Stimulated activated CD4-positive, alpha-beta T cell treated with anti-CD3 and anti-CD28 coated beads, Interleukin-4, amount 100 ng/mL, for 1 hour (primary cell): ENCODE measurements around the gene RNF149.
A peak's percentile ranks its signal among the peaks of the same experiment; 100 is the strongest.
"Not testable (repeated sequence)": the region's sequence is repeated elsewhere in the genome, so short reads cannot be mapped to it uniquely, and the experiment has no call there.

Experiments
- DNase-seq: peaks from one replicate; pipeline ENCODE4 v3.0.0-alpha.2; 2020

RNF149 gene

DNA sequence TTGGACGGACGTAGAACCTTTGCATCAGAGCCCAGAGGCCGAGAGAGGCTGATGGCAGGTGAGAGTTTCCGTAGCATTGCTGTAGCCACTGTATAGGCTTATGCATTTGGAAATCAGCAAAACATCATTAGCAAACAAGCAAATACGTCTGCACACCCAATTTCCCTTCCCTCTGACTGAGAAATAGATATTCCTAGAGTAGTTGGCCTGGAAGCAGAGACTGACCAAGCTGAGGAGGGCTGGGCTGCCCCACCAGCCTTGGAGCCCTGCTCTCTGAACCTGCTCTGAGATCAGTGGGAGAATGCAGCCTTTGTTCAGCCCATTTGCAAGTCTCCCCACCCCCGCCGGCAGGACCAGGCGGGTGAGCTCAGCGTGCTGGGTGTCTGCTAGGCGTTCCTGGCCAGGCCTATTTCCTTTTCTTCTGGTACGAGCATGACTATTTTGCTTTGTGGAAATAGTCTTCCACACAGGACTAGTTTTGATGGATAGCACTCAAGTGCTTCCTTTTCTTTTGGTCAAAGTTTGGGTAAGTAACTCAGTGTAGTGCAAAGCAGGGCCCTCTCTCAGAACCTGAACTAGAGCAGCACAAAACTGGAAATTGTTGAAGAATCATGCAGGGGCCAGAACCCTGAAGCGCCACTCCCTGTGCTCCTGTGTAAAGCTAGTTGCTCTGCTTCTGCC lies 21.9 kb upstream of the RNF149 start:
- DNase-seq, result peak; percentile 57

DNA sequence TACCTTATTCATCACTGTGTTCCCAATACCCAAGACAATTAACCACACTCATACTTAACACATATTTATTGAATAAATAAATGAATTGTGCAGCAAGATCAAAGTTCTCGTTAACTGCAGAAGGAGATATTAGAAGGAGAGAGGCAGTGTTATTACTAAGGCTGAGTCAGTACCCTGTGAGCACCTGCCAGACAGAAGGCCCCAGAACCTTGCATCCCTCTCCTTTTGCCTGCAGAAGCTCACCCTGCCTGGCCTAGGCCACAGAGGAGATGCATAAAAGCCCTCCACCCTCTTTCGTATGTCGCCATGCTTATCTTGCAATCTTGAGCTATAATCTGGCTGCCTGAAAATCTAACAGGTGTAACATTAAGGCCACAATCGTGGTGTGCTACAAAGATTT lies 20.5 kb upstream of the RNF149 start:
- no peak for DNase-seq

DNA sequence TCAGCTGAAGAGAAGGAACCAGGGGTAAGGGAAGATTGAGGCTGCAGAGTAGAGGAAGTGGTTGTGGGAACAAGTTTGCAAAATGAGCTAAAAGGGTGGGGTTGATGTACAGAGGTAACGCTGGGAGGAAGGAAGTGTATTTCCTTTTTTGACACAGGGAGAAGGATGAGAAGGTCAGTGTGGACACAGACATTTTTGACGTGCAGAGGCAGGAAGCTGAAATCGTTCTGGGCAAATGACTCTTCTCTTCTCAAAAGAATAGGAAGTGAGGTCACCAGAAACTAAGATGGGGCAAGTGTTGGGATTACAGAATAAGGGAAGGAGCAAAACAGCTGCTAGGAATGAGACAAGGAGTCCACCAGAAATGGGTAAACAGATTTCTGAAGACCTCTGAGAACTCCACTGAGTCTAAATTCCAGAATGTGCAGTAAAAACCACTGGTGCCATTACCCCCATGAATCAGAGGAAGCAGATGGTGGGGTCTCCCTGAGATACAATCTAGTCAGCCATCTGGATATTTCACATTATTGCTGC lies 20.0 kb upstream of the RNF149 start:
- no peak for DNase-seq

DNA sequence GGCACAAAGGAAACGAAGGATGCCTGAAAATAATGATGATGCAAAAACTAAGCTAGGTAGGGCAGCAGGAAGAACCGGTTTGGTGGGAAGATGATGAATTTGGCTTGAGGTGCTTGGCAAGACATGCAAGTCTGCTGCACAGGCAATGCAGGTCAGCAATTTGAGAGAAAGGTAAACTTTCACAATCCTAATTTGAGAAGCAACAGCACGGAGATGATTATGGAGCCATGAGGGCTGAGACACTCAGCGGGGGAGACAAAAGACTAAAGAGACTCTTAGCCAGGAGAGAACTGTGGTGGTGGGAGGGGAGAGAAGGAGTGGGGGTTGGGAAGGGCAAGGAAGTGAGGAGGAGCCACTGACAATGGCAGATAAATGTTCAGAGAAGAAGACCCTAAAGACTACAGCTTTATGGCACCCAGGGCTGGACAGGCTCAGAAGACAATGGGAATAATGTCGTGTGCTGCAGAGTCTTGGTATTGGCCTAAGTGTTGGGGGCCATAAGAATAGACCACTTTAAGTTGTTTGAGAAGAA lies 19.4 kb upstream of the RNF149 start:
- DNase-seq, result no peak

DNA sequence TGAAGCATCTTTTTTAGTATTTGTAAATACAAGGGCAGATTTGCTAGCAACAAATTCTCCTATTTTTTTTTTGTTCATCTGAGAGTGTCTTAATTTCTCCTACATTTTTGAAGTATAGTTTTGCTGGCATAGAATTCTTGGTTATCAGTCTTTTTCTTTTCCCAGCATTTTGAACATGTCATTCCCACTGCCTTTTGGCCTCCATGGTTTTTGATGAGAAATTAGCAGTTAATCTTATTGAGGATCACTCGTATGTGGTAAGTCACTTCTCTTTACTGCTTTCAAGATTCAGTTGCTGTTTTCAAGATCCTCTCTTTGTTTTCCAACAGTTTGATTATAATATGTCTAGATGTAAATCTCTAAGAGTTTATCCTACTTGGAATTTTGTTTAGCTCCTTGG lies 16.9 kb upstream of the RNF149 start:
- no peak for DNase-seq

DNA sequence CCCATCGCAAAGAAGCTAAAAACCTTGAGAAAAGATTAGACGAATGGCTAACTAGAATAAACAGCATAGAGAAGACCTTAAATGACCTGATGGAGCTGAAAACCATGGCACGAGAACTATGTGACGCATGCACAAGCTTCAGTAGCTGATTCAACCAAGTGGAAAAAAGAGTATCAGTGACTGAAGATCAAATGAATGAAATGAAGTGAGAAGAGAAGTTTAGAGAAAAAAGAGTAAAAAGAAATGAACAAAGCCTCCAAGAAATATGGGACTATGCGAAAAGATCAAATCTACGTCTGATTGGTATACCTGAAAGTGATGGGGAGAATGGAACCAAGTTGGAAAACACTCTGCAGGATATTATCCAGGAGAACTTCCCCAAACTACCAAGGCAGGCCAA lies 8.1 kb upstream of the RNF149 start:
- DNase-seq, result not testable (repeated sequence)

DNA sequence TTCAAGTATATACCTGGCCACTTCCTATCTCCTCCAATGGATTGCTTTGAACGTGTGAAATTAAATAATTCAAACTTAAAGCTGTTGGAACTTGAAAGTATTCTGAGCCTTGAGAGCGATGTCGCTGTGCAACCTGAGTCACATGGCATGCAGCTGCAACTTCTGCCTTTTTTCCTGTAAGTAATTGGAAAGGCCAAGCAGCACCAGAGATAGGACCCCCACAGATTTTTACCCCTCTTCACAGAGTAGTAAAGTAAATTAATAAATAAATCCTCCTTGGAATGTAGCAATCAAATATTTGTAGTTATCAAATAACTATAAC lies 3.2 kb upstream of the RNF149 start:
- DNase-seq, result no peak

DNA sequence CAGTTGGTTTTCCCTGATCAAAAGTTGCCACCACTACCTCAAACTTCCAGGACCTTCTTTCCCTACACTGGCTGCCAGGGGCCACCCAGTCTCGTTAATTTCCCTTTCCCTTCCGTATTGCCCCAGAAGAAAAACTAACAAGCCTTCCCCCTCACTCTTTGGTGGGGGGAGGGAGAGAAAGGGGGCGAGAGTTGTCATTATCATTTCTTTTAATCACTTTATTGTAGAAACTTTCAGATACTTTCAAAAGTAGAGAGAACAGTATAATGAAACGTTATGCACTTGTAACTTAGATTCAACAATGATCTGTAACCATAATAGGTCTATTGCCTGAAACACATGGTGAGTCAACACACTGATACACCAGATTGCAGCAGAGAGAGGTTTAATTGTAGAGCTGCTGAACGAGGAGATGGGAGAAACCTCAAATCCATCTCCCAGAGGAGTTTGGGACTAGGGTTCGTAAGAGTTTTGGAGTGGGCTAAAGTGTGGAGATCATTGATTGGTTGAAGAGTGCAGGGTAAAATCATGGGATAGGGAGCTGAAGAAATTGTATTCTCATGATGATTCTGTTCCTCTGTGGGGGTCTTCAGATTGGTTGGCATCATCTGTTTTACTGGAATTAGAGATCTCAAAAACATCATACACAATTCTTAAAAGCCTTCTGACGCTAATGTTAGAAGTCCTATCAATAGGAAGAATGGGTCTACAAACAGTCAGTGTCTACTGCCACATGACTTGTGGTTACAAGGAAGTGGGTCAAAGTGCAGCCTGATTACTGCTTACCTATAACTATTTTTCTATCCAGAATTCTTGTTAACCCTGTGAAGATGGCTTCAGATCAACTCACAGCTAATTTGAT lies 2.6 kb upstream of the RNF149 start:
- no peak for DNase-seq

DNA sequence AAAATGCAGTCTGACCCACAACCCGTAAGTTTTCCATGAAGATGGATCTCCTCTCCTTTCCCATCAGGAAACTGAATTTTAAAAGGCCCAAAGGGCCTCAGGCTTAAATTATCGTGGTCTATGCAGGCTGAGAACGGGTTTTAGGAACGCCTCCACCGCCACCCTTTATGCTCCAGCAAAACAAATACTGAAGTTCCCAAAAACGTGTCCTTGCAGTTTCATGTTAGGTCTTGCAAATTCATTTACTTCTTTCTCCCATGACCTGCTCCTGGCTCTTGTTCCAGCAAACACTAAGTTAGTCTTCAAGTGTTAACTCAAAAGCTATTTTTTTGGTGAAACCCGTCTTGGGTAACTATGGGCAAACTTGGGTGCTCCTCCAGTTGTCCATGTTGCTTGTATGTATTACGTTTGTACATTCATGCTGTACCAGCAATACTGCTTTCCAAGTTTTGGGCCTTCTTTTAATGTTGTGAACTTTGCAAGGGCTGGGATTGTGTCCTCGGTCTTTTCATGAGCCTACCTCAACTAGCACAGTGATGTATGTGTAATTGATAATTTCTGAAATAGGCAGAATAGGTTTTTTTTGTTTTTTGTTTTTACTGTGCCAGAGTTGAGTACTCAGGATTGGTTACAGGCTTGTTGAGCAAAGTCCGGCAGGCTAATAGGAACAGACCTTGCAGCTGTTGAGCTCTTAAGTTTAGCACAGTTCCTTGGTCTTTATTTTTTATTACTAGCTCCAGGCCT lies 1.8 kb upstream of the RNF149 start:
- no peak for DNase-seq

DNA sequence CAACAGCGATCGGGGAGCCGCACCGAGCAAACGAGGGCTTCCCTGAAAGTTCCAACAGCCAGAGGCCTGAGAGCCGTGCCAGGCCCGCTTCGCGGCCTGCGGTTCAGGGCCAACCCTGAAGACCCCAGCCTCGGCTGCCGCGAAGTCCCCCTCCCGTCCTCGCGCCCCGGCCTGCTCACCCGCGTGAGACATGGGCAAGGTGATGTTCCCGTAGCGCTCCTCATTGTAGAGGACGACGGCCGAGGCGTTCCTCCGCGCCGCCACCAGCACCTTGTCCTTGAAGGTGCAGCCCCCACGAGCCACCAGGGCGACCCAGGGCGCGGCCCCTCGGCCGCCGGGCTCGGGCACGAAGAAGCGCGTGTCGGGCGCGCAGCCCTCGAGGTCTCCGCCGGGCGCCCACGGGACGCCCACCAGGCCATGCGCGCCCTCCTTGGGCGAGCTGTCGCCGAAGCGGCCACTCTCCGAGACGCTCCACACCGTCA lies 510 bp downstream of the RNF149 start:
- DNase-seq, result peak; percentile 34

DNA sequence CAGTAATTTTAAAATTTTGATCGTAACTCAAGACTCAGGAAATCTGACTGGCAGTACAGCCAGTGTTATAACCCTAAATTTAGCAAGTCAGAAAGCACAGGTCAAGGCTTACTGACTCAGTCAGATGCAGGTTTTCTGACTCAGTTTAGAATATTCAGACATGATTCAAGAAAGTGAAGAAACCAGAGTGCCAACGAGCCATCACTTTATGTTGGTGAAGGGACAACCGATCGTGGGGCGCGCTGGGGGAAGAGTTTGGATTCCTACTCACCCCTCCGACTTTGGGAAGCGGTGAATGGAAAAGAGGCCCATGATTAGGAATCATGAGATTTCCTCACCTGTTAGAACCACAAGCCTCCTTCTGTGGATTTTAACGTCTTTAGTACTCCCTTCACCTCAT lies 998 bp downstream of the RNF149 start:
- DNase-seq, result peak; percentile 13

DNA sequence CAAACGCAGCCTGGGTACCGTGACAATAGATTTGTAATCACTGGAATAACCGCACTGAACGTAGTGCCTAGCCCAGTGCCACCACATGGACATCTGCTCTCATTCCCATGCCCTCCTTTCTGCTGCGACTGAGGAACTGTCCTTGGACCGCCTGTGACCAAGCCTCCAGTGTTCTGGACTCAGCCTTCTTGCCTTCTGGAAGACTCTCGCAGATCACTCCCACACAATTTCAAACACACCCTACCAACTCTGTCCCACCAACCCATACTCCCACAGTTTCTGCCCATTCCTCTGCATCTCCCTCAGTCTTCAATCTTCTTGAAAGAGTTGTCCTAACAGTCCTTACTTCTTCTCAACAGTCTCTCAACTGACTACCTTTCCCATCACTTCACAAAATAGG lies 2.1 kb downstream of the RNF149 start:
- DNase-seq, result no peak

DNA sequence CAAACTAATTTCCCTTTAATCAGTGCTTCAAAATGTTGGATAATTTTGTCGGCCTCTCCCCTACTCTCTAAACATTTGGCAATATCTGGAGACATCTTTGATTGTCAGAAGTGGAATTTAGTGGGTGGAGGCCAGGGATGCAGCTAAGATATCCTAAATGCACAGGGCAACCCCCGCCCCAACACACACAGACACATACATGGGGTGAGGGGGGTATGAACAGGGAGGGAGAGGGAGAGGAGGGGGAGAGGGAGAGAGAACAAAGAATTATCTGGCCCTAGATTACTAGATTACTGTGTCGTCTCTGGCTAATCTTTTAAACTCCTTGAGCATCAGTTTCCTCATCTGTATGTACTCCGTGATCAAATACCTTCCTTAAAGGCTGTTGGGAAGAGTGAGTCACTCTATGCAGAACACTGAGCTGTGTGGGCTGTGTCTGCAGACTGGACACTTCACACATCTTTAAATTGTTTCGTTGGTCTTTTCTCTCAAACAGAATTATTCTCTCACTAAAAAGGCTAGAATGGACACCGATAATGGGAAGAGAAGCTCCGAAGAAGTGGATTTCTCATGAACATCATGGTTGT lies 2.9 kb downstream of the RNF149 start:
- DNase-seq, result no peak

DNA sequence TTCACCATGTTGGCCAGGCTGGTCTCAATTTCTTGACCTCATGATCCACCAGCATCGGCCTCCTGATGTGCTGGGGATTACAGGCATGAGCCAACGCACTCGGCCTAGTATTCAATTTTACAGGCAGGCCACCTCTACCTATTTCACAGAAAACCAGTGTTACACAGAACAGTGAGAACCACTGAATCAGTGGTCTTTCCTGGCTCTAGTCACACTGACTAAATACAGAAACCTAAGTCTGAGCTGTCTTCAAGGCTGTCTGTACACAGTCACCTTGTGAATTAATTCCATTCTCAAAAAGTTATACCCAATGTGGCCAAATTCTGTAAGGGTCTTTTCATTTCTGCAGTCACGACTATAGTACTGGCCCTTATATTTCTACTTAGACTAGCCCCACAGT lies 3.5 kb downstream of the RNF149 start:
- no peak for DNase-seq

DNA sequence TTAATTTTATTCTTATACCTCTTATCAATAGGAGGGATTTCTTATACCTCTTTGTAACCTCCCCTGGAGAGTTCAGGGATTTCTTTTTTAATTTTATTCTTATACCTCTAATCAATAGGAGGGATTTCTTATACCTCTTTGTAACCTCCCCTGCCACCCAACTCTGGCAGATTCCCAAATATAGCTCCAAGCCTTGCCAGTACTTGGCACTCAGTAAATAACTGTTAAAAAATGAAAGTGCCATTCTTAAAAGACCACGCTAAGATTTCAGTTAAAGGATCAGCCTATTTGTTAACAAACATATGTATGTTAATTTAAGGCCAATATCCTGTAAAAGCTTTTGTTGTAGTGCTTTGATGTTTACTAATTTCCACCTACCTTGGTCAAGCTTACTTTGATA lies 4.8 kb downstream of the RNF149 start:
- DNase-seq, result no peak

DNA sequence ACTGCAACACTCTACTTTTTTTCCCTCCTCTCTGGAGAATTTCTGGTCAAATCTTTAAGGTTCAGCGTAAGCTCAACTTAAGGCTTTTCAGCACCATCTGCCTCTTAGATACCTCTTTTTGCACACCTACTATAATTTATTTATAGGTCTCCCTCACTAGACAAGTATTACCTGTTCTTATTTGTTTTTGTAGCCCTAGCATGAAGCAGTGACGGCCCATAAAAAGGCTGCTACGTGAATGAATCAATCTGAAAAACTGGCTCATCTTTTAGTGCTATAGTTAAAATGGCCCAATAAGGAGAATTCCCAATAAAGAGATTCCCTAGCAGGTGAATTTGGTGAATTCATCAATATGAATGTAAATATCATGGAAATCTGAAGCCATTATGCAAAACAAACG lies 6.5 kb downstream of the RNF149 start:
- DNase-seq, result no peak

DNA sequence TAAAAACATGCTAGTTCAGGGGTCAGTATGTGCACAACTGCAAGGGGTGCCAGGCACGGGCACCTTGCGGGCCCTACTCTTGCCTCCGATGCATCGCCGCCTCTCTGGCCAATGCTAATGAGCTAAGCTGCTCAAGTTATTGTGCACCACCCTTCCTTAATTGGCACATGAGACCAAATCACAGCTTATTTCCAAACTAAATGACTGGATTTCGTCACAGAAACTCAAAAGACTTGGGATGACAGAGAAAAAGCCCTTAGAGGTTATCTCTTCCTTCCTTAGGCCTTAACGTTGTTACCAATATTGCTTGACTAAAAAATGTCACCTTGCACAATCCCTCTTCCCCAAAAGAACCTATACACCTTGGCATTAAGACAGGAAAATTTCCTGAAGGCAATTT lies 7.7 kb downstream of the RNF149 start:
- no peak for DNase-seq

DNA sequence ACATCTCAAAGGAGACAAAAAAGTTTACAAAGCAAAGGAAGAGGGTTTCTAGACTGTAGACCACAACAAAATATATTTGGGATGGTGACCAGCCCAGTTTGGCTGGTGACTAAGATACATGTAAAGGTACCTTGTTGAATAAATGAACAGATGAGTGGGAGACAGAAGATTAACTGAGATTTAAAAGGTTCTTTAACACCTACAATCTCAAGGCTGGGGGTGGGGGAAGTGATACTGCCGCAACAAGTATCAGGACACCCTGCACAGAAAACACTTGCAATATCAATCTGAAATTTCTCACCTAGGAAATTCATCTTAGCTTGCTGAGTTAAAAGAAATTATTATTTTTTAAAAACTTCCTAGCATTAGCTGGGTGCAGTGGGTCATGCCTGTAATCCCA lies 8.3 kb downstream of the RNF149 start:
- DNase-seq, result peak; percentile 28

DNA sequence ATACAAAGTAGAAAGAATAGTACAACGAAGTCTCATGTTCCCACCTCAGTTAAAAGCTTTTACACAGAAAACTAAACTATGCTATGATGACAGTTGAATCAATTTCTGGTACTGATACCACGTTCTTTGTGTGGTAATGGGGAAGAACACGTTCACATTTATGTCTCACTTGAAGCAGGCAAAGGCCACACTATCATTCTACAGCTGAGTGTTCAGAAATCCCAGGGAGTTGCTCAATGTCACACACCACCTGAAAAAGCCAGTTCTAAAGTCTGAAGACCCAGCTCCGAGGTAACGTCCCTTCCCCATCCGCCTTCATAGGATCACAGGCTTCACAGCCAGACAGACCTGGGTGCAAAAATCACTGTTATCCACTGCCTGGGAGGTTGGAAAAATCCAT lies 8.9 kb downstream of the RNF149 start:
- DNase-seq, result no peak

DNA sequence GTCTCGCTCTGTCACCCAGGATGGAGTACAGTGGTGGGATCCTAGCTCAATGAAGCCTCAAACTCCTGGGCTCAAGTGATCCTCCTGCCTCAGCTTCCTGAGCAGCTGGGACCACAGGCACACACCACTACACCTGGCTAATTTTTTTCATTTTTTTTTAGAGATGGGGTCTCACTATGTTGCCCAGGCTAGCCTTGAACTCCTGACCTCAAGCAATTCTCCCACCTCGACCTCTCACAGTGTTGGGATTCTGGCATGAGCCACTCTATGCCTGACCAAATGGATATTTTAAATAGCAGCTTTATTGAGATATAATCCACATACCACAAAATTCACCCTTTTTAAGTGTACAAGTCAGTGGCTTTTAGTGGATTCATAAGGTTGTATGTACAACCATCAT lies 11.1 kb downstream of the RNF149 start:
- no peak for DNase-seq

DNA sequence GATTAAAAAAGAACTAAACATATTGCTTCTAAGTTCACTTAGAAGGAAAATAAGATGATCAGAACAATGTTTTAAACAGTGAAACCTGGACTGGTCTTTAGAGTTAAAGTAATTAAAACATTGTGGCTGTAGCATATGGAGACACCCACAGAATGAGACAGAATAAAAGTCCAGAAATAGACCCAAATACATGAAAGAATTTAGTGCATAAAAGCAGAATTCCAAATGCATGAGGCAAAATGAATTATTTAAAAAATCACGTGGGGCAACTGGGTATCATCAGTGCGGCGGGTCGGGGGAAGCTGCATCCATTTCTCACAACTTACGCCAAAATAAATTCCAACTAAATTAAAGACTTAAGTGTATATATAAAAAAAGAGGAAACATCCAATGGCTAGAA lies 12.1 kb downstream of the RNF149 start:
- DNase-seq, result no peak

DNA sequence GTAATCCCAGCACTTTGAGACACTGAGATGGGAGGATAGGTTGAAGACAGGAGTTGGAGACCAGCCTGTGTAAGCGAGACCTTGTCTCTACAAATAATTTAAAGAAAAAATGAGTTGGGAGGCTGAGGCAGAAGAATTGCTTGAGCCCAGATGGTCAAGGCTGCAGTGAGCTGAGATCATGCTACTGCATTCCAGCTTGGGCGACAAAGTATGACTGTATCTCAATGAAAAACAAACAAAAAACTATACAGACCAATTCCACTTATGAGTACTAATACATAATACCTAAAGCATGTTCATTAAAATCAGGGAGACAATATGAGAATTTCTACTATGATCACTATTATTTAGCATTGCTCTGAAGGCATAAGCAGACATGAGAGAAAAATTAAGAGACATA lies 12.6 kb downstream of the RNF149 start:
- DNase-seq, result no peak

DNA sequence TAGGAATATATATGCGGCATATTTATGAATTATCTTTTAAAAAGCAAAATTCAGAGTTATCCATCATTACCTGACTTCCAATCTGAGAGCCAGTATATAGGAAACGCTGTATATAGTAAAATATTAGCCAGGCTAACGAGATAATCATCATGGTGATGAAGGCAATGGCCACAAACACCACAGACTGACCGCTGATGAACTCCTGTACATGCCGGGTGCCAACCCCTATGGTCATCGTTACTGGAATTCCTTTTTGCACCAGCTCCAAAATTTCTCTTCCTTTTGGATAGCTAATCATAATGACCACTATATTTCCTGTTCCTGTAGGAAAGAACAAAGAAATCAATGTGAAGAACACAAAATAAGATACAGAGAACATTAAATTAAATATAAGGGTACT lies 13.6 kb downstream of the RNF149 start:
- DNase-seq, result no peak
